CD14-positive monocyte (primary cell): ENCODE measurements around the gene SERPINA4. TPM values are rescaled to one million over a fixed set of nuclear protein-coding genes. Genes with fewer than 3 reads are reported as not detected.

Source experiments
- DNase-seq, 3 donors: peaks; one replicate each; pipeline ENCODE4 v3.0.0-alpha.2; 2011 to 2022
- H2AFZ ChIP-seq: 2 replicates; pipeline ENCODE4 v1.6.0; 2012; ENCODE audit warnings: mild to moderate bottlenecking, low read depth, low read length, inconsistent platforms; ENCODE audit not compliant: insufficient read depth, poor library complexity, severe bottlenecking
- H3K27ac ChIP-seq, 2 donors: 1 replicate in 1 of 2; 2 replicates in 1 of 2; pipeline ENCODE4 v1.5.1; 2012 to 2013; ENCODE audit warnings: low read length in 2 of 2, control low read depth in 1 of 2, inconsistent platforms in 1 of 2, low read depth in 1 of 2, mild to moderate bottlenecking in 1 of 2
- H3K27me3 ChIP-seq, 2 donors: one replicate each; pipeline versions ENCODE4 v1.6.0 to v1.6.1; 2011 to 2013; ENCODE audit warnings: low read length in 2 of 2; ENCODE audit not compliant: control insufficient read depth in 2 of 2, insufficient read depth in 2 of 2
- H3K36me3 ChIP-seq, 2 donors: replicated peaks in 1 of 2; 1 replicate in 1 of 2; 2 replicates in 1 of 2; pipeline versions ENCODE4 v1.5.1 to v1.6.1; 2012 to 2013; ENCODE audit warnings: low read length in 2 of 2, control low read depth in 1 of 2, inconsistent platforms in 1 of 2, mild to moderate bottlenecking in 1 of 2; ENCODE audit not compliant: insufficient read depth in 2 of 2, control insufficient read depth in 1 of 2
- H3K4me1 ChIP-seq, 2 donors: 1 replicate in 1 of 2; 2 replicates in 1 of 2; pipeline versions ENCODE4 v1.5.1 to v1.6.1; 2012 to 2013; ENCODE audit warnings: low read length in 2 of 2, control low read depth in 1 of 2, inconsistent platforms in 1 of 2, mild to moderate bottlenecking in 1 of 2, moderate library complexity in 1 of 2; ENCODE audit not compliant: insufficient read depth in 2 of 2, control insufficient read depth in 1 of 2
- H3K4me2 ChIP-seq: replicated peaks from 2 replicates; pipeline ENCODE3; 2012; ENCODE audit warnings: low read length, moderate library complexity, mild to moderate bottlenecking; ENCODE audit not compliant: poor library complexity, severe bottlenecking; ENCODE audit errors: extremely low read depth
- H3K4me3 ChIP-seq, 3 experiments: fragments of 200-600 bp in 1 of 3; sonication (generic) in 1 of 3; replicated peaks in 1 of 3; 1 replicate in 2 of 3; 2 replicates in 1 of 3; pipeline ENCODE4 v1.5.1; 2011 to 2013; ENCODE audit warnings: low read length in 3 of 3, mild to moderate bottlenecking in 3 of 3, control low read depth in 2 of 3, low read depth in 2 of 3, inconsistent platforms in 1 of 3, moderate library complexity in 1 of 3
- H3K79me2 ChIP-seq: 2 replicates; pipeline ENCODE4 v1.6.0; 2012; ENCODE audit warnings: mild to moderate bottlenecking, control low read depth, inconsistent platforms, low read length, moderate library complexity; ENCODE audit not compliant: insufficient read depth
- H3K9ac ChIP-seq: 2 replicates; pipeline ENCODE4 v1.6.0; 2017; ENCODE audit warnings: low read length, mild to moderate bottlenecking; ENCODE audit not compliant: insufficient read depth, poor library complexity, severe bottlenecking
- H3K9me3 ChIP-seq, 2 donors: replicated peaks in 1 of 2; 1 replicate in 1 of 2; 2 replicates in 1 of 2; pipeline versions ENCODE4 v1.5.1 to v1.6.1; 2012 to 2013; ENCODE audit warnings: low read length in 2 of 2, control low read depth in 1 of 2; ENCODE audit not compliant: control insufficient read depth in 1 of 2, insufficient read depth in 1 of 2
- H4K20me1 ChIP-seq: 2 replicates; pipeline ENCODE4 v1.6.0; 2012; ENCODE audit warnings: mild to moderate bottlenecking, low read length, control low read depth, moderate library complexity; ENCODE audit not compliant: insufficient read depth
- H3K27ac Mint-ChIP-seq, 7 donors: one replicate each; pipeline ENCODE4 v1.8.0; 2020; ENCODE audit warnings: mild to moderate bottlenecking in 7 of 7, mixed read lengths in 7 of 7, moderate library complexity in 6 of 7, inconsistent platforms in 2 of 7
- H3K27me3 Mint-ChIP-seq, 3 donors: one replicate each; pipeline ENCODE4 v1.8.0; 2021 to 2022; ENCODE audit warnings: low read depth in 3 of 3, mild to moderate bottlenecking in 3 of 3, mixed read lengths in 3 of 3, moderate library complexity in 3 of 3, inconsistent platforms in 1 of 3
- H3K36me3 Mint-ChIP-seq, 2 donors: one replicate each; pipeline ENCODE4 v1.8.0; 2020; ENCODE audit warnings: mixed read lengths in 2 of 2, inconsistent platforms in 1 of 2, mild to moderate bottlenecking in 1 of 2
- H3K4me1 Mint-ChIP-seq: one replicate; pipeline ENCODE4 v1.8.0; 2020; ENCODE audit warnings: mild to moderate bottlenecking, mixed read lengths
- H3K4me3 Mint-ChIP-seq, 2 donors: one replicate each; pipeline ENCODE4 v1.8.0; 2020; ENCODE audit warnings: mild to moderate bottlenecking in 2 of 2, mixed read lengths in 2 of 2, moderate library complexity in 1 of 2
- H3K9me3 Mint-ChIP-seq, 7 donors: one replicate each; pipeline ENCODE4 v1.8.0; 2020 to 2022; ENCODE audit warnings: mixed read lengths in 7 of 7, mild to moderate bottlenecking in 6 of 7, moderate library complexity in 6 of 7, inconsistent platforms in 2 of 7
- CTCF ChIP-seq: fragments of 200-600 bp; IDR thresholded peaks from one replicate; pipeline ENCODE4 v1.8.0; 2022; ENCODE audit warnings: antibody characterized with exemption, mild to moderate bottlenecking
- WGBS: methylation state at CpG from one replicate; pipeline ENCODE4 v1.1.5; 2013; ENCODE audit warnings: missing lambda C conversion rate; ENCODE audit not compliant: insufficient coverage; 5-methylcytosine and 5-hydroxymethylcytosine counted together
- intact Hi-C, 2 donors: fragments of 100-400 bp; cut with micrococcal nuclease; formaldehyde crosslinking; loops; one replicate each; pipeline versions ENCODE4 v1.15.0 to v1.15.1; 2023
- polyA plus RNA-seq, 3 donors: library from polyadenylated mRNA; depleted of rRNA in 1 of 3; unstranded in 2 of 3; stranded (reverse) in 1 of 3; fragments of 300-500 nt in 2 of 3; fragments of >200 nt in 1 of 3; fragmentation: Illumina TruSeq in 2 of 3; gene quantifications; 1 replicate in 2 of 3; 2 replicates in 1 of 3; pipeline ENCODE4 v1.2.3, GENCODE V29; 2012 to 2021

Gene SERPINA4
- polyA plus RNA-seq, 3 donors, result not detected

- no peaks in the 10 kb centered on the region for H3K4me1 ChIP-seq
- H3K9me3 Mint-ChIP-seq, result peaks cover 22 to 36% (median 28%) of the 10 kb centered on the region in 7 donors
- no peak overlapping the region for H3K9ac ChIP-seq
- H3K9me3 ChIP-seq, result peaks cover 21 to 45% of the 10 kb centered on the region in 2 donors
- H3K4me1 Mint-ChIP-seq, result no peaks in the 10 kb centered on the region
- no peak for TF ChIP-seq CTCF
- H3K36me3 Mint-ChIP-seq, result no peaks in the 10 kb centered on the region
- 100% methylated on average over 3 of the region's 3 CpGs for WGBS
- DNase-seq, result no peak
- intact Hi-C loops, result no loop called here
- no peak overlapping the region for H3K4me2 ChIP-seq
- no peak overlapping the region for H3K27ac Mint-ChIP-seq
- no peaks in the 10 kb centered on the region for H3K27me3 ChIP-seq
- peaks cover 3 to 11% (median 6%) of the 10 kb centered on the region in 3 donors for H3K27me3 Mint-ChIP-seq
- H3K79me2 ChIP-seq, result no peaks in the 10 kb centered on the region
- H3K36me3 ChIP-seq, result no peaks in the 10 kb centered on the region
- no peak overlapping the region for H2AFZ ChIP-seq
- no peaks in the 10 kb centered on the region for H4K20me1 ChIP-seq
- H3K4me3 ChIP-seq, result no peak overlapping the region
- H3K4me3 Mint-ChIP-seq, result no peak overlapping the region
- H3K27ac ChIP-seq, result no peak overlapping the region
Observed at GRCh38 chr14:94617988-94618822, 57.0 kb downstream of the SERPINA4 start.

GRCh38 chr14:94619297-94619696, 58.1 kb downstream of the SERPINA4 start:
- Mint-ChIP-seq H3K36me3 (no peaks in the 10 kb centered on the region), H3K27ac (no peak overlapping the region), H3K9me3 (peaks cover 22 to 36% (median 28%) of the 10 kb centered on the region in 7 donors), H3K27me3 (peaks cover 3 to 11% (median 4%) of the 10 kb centered on the region in 3 donors), H3K4me3 (no peak overlapping the region), H3K4me1 (no peaks in the 10 kb centered on the region)
- Histone ChIP-seq H3K27me3 (no peaks in the 10 kb centered on the region), H4K20me1 (no peaks in the 10 kb centered on the region), H3K4me1 (no peaks in the 10 kb centered on the region), H3K27ac (no peak overlapping the region), H3K36me3 (no peaks in the 10 kb centered on the region), H3K4me2 (no peak overlapping the region), H3K9ac (no peak overlapping the region), H3K79me2 (no peaks in the 10 kb centered on the region), H2AFZ (no peak overlapping the region), H3K4me3 (no peak overlapping the region), H3K9me3 (peaks cover 21 to 45% of the 10 kb centered on the region in 2 donors)
- intact Hi-C loops, result no loop called here
- no peak for TF ChIP-seq CTCF
- 90% methylated on average over 2 of the region's 6 CpGs for WGBS
- no peak for DNase-seq

Other genes with a start within 250 kb of the SERPINA4 start
- not detected for gene SERPINA6, start 238.1 kb upstream of the SERPINA4 start, polyA plus RNA-seq
- under 1 TPM in 1 of 3 donors, not detected in 2; 0.09 TPM for gene SERPINA2, start 194.7 kb upstream of the SERPINA4 start, polyA plus RNA-seq
- 1,000 to 10,000 TPM; 1,278 to 2,075 (median 2,042) TPM for gene SERPINA1, start 172.8 kb upstream of the SERPINA4 start, polyA plus RNA-seq
- gene SERPINA11, start 108.6 kb upstream of the SERPINA4 start, polyA plus RNA-seq, result not detected
- gene SERPINA9, start 85.2 kb upstream of the SERPINA4 start, polyA plus RNA-seq, result not detected
- not detected for gene SERPINA12, start 52.0 kb upstream of the SERPINA4 start, polyA plus RNA-seq
- gene SERPINA5, start 20.0 kb downstream of the SERPINA4 start, polyA plus RNA-seq, result not detected
- gene SERPINA3, start 50.9 kb downstream of the SERPINA4 start, polyA plus RNA-seq, result not detected
- gene GSC, start 208.7 kb downstream of the SERPINA4 start, polyA plus RNA-seq, result not detected